Measurements from ENCODE around the gene SORCS2.

SORCS2 gene

DNA sequence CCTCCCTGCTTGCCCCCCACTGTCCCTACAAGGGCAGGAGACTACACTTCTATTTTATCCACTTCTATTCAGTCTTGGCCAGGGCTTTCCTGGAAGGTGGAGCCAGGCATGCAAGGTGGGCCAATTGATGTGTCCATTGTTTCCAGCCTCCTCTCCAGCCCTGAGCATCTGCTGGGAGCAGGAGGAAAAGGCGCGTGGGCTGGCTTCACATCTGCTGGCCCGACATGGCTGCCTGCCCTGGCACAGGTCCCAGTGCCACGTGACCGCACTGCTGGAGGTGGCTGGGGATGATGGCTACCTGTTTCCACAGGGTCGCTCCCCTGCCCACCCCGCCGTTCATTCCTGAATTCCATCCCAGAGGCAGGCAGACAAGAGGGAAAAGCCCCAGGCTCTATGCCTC is 499.6 kb downstream of the SORCS2 start:
- H4K20me1 ChIP-seq (ENCODE audit: insufficient read depth, low read length): no peaks in the 10 kb centered on the region
- H3K79me2 ChIP-seq (ENCODE audit: low read length): no peaks in the 10 kb centered on the region
- H3K27me3 ChIP-seq (ENCODE audit: low read depth, low read length): no peaks in the 10 kb centered on the region
- no peaks in the 10 kb centered on the region for H3K36me3 ChIP-seq (replicated peaks; ENCODE audit: low read depth, low read length)
- no peaks in the 10 kb centered on the region for H3K9me3 ChIP-seq (ENCODE audit: insufficient read depth, low read length)
- no peak overlapping the region for H2AFZ ChIP-seq (ENCODE audit: low read depth, low read length)
- H3K4me2 ChIP-seq (ENCODE audit: low read length): no peak overlapping the region
- H3K4me1 ChIP-seq (ENCODE audit: low read length): no peaks in the 10 kb centered on the region
- TF ChIP-seq, protein P1, sequence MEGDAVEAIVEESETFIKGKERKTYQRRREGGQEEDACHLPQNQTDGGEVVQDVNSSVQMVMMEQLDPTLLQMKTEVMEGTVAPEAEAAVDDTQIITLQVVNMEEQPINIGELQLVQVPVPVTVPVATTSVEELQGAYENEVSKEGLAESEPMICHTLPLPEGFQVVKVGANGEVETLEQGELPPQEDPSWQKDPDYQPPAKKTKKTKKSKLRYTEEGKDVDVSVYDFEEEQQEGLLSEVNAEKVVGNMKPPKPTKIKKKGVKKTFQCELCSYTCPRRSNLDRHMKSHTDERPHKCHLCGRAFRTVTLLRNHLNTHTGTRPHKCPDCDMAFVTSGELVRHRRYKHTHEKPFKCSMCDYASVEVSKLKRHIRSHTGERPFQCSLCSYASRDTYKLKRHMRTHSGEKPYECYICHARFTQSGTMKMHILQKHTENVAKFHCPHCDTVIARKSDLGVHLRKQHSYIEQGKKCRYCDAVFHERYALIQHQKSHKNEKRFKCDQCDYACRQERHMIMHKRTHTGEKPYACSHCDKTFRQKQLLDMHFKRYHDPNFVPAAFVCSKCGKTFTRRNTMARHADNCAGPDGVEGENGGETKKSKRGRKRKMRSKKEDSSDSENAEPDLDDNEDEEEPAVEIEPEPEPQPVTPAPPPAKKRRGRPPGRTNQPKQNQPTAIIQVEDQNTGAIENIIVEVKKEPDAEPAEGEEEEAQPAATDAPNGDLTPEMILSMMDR (IDR thresholded peaks at IDR 0.05; ENCODE audit: low read depth, low read length): no peak
- no peak for TF ChIP-seq EZH2phosphoT487 (IDR thresholded peaks at IDR 0.05; ENCODE audit: low read depth)
- no peak overlapping the region for H3K27ac ChIP-seq (ENCODE audit: low read length)
- H3K4me3 ChIP-seq (ENCODE audit: low read length): no peak overlapping the region
- H3K9ac ChIP-seq (ENCODE audit: low read length): no peak overlapping the region

DNA sequence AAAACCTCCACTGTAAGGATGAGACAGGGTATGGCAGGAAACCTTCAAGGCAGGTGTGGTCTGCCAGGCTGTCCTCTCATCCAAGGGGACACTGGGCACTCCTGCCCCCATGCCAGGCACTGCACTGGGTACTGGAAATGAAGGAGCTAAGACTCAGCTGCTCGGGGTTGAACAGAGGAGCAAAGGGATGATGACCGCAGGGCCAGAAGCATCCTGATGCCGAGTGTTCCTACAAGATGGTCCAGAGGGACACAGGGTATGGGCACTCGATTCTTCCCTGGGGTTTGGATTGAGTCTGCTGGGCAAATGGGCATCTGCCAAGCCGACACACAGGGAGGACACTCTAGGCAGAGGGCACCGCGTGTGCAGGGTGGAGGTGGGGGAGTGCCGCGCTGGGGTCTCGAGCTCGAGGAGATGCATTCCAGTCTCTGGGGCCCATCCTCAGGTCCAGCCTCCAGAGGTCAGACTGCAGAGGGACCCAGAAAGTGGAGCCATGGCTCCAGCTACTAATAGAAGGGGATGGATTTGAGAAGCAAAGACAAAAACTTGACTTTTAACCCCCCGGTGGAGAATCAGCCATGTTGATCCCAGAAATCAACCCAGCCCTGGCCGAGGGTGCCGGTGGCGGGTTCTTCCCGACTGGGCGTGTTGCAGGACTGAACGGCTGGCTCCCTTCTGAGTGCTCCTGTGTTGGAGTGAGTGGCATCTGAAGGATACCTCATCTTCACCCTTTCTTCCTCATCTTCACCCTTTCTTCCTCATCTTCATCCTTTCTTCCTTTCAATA is 500.3 kb downstream of the SORCS2 start:
- H3K4me3 ChIP-seq (ENCODE audit: low read length): no peak overlapping the region
- no peak overlapping the region for H3K4me2 ChIP-seq (ENCODE audit: low read length)
- H3K27me3 ChIP-seq (ENCODE audit: low read depth, low read length): no peaks in the 10 kb centered on the region
- H3K27ac ChIP-seq (ENCODE audit: low read length): no peak overlapping the region
- no peaks in the 10 kb centered on the region for H3K4me1 ChIP-seq (ENCODE audit: low read length)
- no peaks in the 10 kb centered on the region for H3K36me3 ChIP-seq (replicated peaks; ENCODE audit: low read depth, low read length)
- H4K20me1 ChIP-seq (ENCODE audit: insufficient read depth, low read length): no peaks in the 10 kb centered on the region
- H3K79me2 ChIP-seq (ENCODE audit: low read length): no peaks in the 10 kb centered on the region
- TF ChIP-seq, protein P1 (IDR thresholded peaks at IDR 0.05; ENCODE audit: low read depth, low read length): no peak
- no peak for TF ChIP-seq EZH2phosphoT487 (IDR thresholded peaks at IDR 0.05; ENCODE audit: low read depth)
- no peaks in the 10 kb centered on the region for H3K9me3 ChIP-seq (ENCODE audit: insufficient read depth, low read length)
- H3K9ac ChIP-seq (ENCODE audit: low read length): no peak overlapping the region
- H2AFZ ChIP-seq (ENCODE audit: low read depth, low read length): no peak overlapping the region

DNA sequence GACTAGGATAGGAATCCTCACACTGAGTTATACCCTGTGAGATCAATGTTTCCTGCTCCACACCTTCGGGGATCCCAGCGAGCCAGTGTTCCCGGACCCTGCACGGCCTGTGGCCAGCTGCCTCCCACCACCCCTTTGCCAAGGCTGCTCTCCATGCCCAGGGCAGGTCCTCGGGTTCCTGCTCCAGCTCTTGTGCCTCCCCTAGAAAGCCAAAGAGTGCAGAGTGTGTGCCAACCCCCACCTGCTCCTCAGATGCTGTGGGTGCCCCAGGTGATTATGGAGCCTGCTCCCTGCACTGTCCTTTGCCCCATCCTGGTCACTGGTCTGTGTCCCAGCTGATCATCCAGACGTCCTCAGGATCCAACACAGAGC is 500.9 kb downstream of the SORCS2 start:
- Histone ChIP-seq H3K4me3 (ENCODE audit: low read length) (no peak overlapping the region), H3K27me3 (ENCODE audit: low read depth, low read length) (no peaks in the 10 kb centered on the region), H3K9me3 (ENCODE audit: insufficient read depth, low read length) (no peaks in the 10 kb centered on the region), H3K79me2 (ENCODE audit: low read length) (no peaks in the 10 kb centered on the region), H3K4me1 (ENCODE audit: low read length) (no peaks in the 10 kb centered on the region), H3K36me3 (replicated peaks; ENCODE audit: low read depth, low read length) (no peaks in the 10 kb centered on the region), H2AFZ (ENCODE audit: low read depth, low read length) (no peak overlapping the region), H4K20me1 (ENCODE audit: insufficient read depth, low read length) (no peaks in the 10 kb centered on the region), H3K4me2 (ENCODE audit: low read length) (no peak overlapping the region), H3K9ac (ENCODE audit: low read length) (no peak overlapping the region), H3K27ac (ENCODE audit: low read length) (no peak overlapping the region)
- TF ChIP-seq, protein P1 (IDR thresholded peaks at IDR 0.05; ENCODE audit: low read depth, low read length): no peak
- TF ChIP-seq EZH2phosphoT487 (IDR thresholded peaks at IDR 0.05; ENCODE audit: low read depth): no peak

DNA sequence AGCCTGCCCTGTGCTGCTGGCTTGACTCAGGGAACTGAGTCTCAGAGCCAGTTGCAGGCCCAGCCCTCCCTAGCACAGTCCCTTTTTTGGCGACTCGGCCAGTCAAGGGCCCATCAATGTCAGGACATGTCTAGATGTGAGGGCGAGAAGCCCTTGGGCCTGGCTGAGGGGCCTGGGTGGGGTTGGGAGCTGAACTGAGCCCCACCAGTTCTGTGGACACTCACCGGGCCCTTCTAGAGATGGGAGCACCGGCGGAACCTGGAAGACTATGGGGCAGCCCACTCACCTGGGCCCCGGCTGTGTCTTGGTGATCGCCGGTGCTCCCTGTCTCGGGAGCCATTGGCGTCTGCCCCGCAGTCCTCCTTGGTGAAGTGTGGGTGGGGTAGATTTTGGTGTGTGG is 501.4 kb downstream of the SORCS2 start:
- H3K9ac ChIP-seq (ENCODE audit: low read length): no peak overlapping the region
- no peaks in the 10 kb centered on the region for H3K27me3 ChIP-seq (ENCODE audit: low read depth, low read length)
- no peak overlapping the region for H3K27ac ChIP-seq (ENCODE audit: low read length)
- no peaks in the 10 kb centered on the region for H3K36me3 ChIP-seq (replicated peaks; ENCODE audit: low read depth, low read length)
- TF ChIP-seq, protein P1 (IDR thresholded peaks at IDR 0.05; ENCODE audit: low read depth, low read length): no peak
- no peak for TF ChIP-seq EZH2phosphoT487 (IDR thresholded peaks at IDR 0.05; ENCODE audit: low read depth)
- H3K4me3 ChIP-seq (ENCODE audit: low read length): no peak overlapping the region
- no peak overlapping the region for H2AFZ ChIP-seq (ENCODE audit: low read depth, low read length)
- H3K4me2 ChIP-seq (ENCODE audit: low read length): no peak overlapping the region
- H3K9me3 ChIP-seq (ENCODE audit: insufficient read depth, low read length): no peaks in the 10 kb centered on the region
- H3K4me1 ChIP-seq (ENCODE audit: low read length): no peaks in the 10 kb centered on the region
- no peaks in the 10 kb centered on the region for H4K20me1 ChIP-seq (ENCODE audit: insufficient read depth, low read length)
- no peaks in the 10 kb centered on the region for H3K79me2 ChIP-seq (ENCODE audit: low read length)
